Adrenal gland (tissue), 5 donors: ENCODE results near the gene HELT.

ENCODE experiments used
- POLR2A ChIP-seq, 2 donors: fragments of 450-650 bp; IDR thresholded peaks; one replicate each; pipeline ENCODE4 v1.6.1; 2017; ENCODE audit warnings: antibody characterized with exemption in 2 of 2, mild to moderate bottlenecking in 2 of 2, moderate library complexity in 1 of 2
- TF ChIP-seq, protein P1 (sequence below), 6 experiments: fragments of 450-650 bp in 4 of 6; fragments of 200-600 bp in 2 of 6; sonication (generic) in 1 of 6; IDR thresholded peaks; 1 replicate in 5 of 6; 2 replicates in 1 of 6; pipeline versions ENCODE4 v1.5.1 to v1.8.0; 2016 to 2021; ENCODE audit warnings: antibody characterized with exemption in 6 of 6, mild to moderate bottlenecking in 2 of 6, moderate library complexity in 1 of 6
- donor health status: DM: no; HTN: no; CAD: no.

DNA sequence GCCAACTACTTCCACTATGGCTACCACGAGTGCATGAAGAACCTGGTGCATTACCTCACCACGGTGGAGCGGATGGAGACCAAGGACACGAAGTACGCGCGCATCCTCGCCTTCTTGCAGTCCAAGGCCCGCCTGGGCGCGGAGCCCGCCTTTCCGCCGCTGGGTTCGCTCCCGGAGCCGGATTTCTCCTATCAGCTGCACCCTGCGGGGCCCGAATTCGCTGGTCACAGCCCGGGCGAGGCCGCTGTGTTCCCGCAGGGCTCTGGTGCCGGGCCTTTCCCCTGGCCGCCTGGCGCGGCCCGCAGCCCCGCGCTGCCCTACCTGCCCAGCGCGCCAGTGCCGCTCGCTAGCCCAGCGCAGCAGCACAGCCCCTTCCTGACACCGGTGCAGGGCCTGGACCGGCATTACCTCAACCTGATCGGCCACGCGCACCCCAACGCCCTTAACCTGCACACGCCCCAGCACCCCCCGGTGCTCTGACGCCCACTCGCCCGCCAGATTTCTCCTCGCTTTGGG lies 2.1 kb downstream of the HELT start:
- TF ChIP-seq, protein P1, sequence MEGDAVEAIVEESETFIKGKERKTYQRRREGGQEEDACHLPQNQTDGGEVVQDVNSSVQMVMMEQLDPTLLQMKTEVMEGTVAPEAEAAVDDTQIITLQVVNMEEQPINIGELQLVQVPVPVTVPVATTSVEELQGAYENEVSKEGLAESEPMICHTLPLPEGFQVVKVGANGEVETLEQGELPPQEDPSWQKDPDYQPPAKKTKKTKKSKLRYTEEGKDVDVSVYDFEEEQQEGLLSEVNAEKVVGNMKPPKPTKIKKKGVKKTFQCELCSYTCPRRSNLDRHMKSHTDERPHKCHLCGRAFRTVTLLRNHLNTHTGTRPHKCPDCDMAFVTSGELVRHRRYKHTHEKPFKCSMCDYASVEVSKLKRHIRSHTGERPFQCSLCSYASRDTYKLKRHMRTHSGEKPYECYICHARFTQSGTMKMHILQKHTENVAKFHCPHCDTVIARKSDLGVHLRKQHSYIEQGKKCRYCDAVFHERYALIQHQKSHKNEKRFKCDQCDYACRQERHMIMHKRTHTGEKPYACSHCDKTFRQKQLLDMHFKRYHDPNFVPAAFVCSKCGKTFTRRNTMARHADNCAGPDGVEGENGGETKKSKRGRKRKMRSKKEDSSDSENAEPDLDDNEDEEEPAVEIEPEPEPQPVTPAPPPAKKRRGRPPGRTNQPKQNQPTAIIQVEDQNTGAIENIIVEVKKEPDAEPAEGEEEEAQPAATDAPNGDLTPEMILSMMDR (IDR thresholded peaks at IDR 0.05), result no peak
- no peak for TF ChIP-seq POLR2A (IDR thresholded peaks at IDR 0.05)
